HG02623 (cell line): Measurements from ENCODE around the gene ABCF2.

ENCODE experiments used
- ATAC-seq: cut with Tn5 transposase; IDR thresholded peaks from one replicate; pipeline ENCODE4 v1.9.1; 2021; ENCODE audit warnings: moderate library complexity; ENCODE audit not compliant: unreplicated experiment

Gene ABCF2

DNA sequence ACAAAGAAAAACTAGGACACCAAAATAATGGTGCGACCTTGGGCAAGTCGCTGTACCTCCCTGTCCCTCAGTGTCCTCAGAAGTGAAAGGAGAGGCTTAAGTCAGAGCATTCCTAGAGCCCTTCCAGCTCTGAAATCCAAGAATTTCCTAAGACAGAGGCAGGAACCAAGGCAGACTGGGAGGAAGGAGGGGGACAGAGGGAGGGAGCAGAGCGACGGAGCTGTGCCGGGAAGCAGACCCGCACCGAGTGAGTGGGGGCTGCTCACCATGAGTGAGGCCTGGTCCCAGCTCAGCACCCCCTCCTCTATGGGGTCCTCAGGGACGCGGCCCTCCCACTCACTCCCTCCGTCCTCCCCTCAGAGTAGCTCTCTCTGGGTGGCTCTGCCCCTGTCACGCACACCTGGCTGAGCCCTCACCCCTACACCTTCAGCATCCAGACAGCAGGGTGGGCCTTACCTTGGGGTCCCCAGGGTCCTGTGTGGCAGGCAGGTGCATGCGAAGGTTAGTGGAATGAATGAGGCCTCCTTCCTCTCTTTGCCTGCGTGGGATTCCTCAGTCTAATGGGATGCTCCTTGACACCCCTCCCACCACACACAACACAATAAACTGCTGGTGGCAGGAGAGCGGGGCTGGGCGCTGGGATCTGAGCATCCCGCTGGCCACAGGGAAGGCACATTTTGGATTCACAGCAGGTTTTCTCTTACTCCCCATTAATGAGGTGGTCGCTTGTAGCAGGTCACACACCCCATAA, 26.1 kb upstream of the ABCF2 start:
- ATAC-seq: no peak

DNA sequence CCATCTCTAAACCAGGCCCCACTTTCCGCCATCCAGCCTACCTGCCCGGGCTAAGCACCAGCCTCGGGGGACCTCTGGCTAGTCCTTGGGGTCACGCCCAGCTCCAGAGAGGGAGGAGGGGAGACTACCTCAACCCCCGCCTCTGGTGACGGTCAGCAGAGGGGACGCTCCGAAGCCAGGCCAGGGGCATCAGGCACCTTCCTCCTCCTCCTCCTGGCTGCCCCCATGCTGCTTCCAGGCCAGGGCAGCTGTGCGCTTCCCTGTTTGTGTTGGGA, 25.5 kb upstream of the ABCF2 start:
- no peak for ATAC-seq

DNA sequence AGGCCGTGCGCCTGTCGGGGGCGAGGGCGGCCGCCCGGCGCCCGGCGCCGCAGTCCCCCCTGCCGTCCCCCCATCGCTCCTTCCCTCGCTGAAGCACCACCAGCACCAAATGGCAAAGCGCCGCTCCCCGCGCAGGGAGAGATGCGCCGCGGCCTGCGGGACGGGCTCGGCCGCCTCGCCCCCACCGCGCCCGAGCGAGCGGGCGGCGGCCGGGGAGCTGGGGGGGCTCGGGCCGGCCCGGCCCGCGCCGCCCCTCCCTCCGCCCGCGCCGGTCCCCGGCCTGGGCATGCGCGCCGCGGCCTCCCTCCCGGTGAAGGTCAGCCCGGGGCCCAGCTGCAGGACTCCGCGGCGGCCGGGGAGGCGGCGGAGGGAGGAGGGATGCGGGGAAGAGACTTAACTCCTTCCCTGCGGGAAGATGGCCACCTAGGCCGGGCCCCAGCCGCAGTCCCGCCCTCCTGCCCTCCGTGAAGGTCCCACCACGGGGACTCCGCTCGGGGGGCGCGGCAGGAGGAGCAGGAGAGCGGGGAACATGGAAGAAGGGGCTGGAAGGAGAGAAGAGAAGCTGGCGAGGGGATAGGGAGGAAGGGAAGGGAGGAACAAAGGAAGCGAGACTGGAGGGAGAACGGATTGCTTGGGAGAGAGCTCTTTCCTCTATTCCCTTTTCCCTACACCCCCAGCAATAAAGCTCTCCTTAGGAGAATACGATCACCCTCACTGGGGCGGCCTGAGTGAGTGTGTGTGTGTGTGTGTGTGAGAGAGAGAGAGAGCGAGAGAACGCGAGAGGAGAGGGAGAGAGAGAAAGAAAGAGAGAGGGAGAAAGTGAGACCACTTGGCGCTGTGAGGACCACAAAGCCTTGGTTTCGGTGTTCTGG, 24.9 kb upstream of the ABCF2 start:
- ATAC-seq: no peak

DNA sequence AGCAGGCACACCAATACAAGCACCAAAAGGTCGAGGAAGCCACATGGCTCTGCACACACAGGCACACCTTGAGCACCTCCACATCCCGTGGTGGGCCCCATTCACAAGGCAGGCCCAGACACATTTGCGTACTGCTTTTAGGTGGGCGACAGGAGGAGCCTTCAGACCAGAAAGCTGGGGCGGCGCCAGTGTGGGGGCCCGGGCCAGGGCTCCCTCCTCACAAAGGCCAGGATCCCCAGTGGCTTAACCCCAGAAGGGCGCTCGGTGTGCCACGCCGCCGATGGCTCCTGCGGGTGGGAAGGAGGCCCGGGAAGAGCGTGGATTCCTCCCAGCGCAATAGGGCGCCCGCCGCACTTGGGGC, 24.3 kb upstream of the ABCF2 start:
- ATAC-seq: no peak

DNA sequence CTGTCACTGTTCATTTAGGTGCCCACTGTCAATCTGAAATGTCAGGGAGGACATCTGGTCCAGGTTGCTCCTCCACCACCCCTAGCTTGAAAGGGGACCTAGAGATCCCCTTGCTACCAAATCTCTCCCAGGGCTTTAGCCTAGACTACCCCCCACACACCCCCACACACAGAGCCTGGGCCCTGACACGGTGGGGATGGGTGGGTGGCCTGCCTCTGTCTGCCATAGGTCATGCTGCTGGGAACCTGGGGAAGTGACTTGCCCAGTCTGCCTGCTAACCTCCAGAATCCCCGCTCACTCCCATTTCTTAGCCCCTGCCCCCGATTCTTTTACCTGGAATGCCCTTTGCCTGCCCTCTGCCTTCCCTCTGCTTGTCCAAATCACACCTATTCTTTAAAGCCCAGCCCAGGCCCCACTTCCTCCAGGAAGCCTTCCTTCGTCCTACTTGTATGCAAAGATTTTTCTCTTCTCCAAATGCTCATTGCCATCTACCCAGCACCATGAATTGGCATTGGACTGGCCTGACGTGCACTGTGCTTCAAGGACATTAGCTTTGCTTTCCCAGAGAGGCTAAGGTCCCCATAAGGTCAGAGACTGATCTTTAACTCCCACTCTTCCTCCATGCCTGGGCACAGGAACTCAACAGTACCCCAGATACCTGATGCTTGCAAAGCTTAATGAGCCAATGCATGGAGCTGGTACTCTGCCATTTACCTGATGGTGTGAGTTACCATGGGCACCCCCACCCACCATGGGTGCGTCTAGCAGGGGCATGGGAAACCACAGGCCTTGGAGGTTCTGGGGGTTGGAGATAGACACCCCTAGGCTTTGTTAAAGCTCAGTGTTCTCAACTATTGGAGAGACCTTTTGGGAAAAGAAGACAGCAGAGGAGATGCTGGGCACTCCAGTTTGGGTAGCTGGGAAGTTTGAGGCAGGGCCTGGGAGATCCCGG, 23.5 kb upstream of the ABCF2 start:
- ATAC-seq: no peak

DNA sequence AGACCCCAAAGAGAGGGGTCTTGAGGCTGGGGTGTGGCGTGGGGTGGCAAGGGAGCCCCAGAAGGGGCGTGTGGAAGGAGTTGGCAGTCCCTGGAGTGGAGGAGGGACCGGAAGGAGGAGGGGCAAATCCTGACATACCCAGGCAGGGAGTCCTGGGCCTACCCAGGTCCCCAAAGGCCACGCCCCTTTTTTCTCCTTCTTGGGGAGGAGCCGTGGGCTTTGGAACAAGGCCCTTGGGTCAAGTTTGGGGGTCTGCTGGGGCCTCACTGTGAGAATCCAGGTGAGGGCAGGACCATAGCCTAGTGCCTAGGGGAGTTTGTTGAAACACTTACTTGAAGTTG, 22.7 kb upstream of the ABCF2 start:
- ATAC-seq: no peak

DNA sequence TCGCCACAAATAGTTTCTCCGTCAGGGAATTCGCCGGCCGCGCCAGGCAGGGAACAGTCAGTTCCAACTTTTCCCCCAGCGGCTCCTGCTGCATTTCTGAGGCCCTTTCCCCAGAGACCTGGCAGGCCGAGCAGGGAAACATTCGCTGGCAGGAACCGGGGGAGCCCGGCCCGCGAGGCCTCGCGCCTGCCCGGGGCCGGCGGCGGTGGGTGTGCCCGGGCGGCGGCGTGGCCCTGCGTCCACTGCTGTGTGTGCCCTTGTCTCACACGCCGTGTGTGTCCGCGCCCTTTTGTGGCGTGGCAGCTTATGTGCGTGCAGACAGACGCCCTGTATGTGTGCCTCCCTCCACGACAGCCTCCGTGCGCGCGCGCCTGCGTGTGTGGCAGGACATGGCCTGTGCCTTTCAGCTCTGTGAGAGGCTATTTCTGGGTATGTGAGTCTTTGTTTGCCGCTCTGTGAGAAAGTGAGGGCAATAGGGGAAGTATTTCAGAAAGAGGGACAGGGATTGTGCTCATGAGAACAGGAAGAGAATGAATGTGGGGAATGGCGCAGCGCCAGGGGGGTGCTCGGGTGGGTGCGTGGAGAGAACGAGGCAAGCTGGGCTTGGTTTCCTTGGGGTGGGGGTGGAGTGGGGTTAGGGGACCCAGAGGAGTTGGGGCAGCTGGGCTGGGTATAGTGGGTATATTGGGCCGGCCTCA, 22.2 kb upstream of the ABCF2 start:
- no peak for ATAC-seq

DNA sequence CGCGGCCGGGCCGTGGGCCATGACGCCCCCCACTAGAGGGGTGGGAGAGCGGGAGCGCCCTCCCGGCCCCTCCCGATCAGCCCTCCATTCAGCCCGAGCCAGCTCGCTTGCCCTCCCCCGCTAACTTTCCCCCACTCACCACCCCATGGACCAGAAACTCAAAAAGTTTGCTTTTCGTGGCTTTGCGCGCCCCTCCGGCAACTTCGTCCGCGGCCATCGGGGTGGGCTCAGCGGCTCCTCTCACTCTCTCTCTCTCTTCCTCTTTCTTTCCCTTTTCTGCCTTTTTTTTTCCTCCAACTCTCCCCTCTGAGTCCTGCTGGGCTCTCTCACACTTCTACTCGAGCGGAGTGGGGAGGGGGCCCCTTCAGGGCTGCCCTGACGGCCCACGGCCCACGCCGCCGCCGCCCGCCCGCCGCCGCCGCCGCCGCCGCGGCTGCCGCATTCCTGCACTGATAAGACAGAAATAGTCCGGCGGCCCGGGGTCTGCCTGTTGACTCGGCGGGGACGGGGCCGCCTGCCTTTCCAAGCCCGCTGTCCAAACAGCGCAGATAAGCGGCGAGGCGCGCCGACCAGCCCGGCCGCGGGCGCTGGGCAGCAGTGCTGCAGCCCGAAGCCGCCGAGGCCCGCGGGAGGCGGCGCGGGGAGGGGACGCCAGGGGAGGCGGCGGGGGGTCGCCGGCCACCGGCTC, 21.5 kb upstream of the ABCF2 start, which contains the start of gene SMARCD3:
Gene SMARCD3 (minus strand): TSS at position 349 of the 688 bp plus-strand sequence. CDS start 132 bp downstream, at position 217.
- no peak for ATAC-seq

DNA sequence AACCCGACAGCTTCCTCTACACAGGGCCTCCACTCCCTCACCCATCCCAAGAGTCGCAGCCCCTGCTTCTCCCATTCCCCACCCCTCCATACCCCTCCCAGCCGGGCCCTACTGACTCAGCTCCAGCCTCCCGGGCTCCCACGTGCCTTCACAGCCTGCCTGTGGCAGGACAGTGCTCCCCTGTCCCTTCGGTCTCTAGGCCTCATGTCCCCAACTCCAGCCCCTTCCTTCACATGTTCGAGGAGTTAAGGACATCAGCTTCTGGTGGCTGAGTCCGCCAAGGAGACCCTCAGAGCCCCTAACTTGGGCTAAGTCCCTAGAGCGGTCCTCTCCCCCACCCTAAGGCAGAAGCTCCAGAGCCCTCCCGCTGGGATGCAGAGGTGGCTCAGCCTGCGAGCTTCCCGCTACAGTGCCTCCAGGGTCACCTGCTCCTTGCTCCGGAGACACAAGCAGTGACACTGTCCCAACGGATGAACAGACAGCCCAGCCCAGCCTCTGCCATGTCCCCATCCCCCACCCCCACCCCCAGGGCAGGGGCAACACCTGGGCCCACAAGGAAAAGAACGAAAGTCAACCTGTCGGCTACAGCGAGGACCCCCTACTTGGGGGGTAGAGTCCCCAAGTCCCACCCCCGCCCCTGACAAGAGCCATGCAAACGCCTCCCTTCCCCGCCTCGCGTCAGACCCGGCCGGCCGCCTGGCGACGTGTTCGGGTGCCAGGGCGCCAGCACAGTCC, 20.8 kb upstream of the ABCF2 start:
- no peak for ATAC-seq

DNA sequence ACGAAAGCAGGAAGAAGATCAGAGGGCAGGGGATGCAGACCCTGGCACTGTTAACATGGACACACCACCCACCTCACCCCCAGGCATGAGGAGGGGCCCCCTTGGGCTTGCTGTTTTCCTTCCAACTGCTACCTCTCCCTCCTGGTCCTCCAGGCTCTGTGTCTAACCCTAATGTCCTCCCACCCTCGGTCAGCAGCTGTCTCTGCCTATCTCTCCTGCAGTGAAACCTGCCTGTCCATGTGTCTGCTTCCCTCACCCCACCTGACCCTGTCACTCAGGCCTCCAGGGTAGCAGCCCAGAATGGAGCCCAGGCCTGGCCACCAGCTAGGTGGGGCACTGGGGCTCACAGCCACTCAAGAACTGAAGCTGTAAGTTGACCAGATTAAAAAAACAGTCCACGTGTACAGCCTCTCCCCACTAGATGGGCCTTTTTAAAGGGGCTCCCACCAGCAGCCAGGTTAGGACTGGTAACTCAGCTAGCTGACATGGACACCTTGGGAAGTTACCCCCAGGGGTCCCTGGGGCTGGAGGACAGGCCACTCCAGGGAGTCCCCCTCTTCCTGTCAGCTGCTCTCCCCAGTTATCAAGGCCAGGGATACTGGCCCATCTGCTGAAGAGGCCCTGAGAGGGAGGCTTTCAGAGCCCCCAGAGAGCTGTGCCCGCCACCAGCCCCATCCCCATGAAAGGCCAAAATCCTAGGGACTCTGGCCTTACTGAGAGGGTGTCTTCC, 20.0 kb upstream of the ABCF2 start:
- ATAC-seq: no peak

DNA sequence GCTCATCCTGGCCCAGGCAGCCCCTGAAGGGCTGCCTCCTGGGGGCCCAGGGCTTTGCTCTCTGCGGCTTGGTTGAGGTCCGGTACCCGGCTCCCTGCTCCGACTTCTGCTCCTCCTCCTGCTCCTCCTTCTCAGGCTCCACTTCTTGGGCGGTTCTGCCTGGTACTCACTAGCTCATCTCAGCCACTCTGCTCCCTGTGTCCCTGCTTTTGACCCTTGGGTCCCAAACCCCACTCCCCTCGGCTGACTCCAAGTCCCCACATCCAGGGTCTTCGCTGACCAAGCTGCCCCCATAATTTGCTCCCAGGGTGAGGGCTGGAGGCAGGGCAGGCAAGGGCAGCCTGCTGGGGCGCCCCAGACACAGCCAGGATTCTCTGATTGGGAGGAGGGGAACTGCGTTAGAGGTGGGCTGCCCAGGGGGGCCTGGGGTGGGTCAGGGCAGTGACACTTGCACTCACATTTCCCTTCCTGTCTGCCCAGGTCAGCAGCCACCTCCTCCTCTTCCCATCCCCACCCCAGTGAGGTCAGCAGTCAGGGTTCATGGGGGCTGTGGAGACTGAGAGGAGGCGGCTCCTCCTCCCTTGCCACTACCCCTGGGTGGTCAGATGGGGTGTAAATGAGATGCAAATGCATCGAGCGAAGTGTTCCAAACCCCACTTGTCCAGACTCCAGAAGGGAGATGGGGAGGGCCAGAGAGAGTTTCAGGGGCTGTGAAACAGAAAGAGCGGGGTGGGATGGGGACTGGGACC, 19.3 kb upstream of the ABCF2 start:
- no peak for ATAC-seq

DNA sequence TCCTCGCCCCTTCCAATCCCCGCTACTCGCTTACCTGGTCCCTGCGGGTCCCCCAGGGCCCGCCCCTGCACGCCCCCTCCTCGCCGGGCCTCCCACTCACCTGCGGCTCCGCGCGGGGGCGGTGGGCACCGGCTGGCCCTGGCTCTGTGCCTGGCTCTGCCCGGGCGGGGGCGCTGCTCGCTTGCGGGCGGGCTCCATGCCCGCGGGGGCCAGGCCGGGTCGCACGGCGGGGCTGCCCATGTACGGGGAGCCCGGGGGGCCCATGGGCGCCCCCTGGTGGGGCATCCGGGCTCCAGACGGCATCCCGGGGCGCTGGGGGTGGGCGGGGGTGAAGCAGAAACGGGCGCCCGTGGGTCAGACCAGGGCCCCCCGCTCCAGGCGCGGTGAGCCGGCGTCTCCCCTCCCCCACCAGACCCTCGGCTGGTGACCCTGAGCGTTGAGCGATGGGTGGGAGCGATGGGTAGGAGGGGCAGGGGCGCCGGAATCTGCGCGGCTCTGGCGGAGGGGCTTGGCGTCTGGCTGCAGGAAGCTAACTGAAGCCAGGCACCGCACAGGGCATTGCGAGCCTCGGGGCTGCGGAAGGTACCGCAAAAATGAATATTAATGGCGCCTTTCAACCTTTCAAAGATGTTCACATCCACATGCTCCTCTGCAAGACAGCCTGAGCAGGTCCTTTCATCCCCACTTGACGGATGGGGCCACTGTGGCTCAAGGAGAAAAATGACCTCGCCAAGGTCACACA, 18.5 kb upstream of the ABCF2 start:
- ATAC-seq: no peak

DNA sequence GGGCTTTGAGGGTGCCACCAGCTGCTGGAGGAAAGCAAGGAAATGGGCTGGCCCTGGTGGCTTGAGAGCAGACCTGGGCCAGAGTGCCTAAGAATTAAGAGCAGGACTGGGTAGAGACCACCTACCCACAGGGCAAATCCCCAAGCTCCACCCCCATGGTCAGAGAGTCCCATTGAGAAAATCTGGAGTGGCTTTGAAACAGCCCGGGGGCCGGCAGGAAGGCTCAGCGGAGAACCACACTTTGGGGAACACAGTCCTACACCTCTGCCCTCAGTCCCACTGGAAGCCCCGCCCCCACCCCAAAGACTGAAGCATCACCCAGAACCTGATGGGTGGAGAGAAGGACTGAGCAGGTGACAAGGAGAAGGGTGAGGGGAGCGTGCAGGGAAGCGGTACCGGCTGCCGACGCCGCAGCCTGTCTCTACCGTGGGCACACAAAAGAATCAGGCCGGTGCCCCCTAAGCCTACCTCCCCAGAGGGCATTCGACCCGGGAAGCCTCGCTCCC, 17.9 kb upstream of the ABCF2 start:
- ATAC-seq: no peak

DNA sequence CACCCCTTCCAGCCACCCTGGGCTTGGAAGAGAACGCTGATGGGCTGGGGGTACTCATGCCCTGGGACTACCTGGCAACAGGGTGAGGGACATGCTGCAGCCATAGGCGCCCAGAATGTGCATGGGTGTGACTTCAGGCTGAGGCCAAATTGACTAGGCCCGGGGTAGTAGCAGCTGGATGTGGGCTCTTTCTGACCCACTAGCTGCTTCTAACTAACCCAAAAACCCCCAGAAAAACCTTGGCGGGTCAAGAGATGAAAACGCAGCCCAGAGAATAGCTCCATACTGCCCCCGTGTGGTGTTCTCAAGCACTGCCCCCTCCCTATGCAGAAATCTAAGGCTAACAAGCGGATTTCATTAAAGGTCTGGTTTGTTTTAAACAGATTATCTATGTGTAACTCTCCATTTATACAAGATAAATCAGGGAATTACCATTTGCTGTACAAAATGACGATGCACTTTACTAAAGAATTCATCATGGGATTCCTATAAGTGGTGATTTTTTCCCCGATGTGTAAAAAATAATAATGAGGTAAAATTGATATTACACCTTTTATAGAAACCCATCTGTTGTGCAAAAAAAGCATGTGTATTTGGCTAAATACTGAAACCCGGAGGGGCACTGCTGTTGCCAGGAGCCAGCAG, 17.3 kb upstream of the ABCF2 start:
- ATAC-seq: no peak

DNA sequence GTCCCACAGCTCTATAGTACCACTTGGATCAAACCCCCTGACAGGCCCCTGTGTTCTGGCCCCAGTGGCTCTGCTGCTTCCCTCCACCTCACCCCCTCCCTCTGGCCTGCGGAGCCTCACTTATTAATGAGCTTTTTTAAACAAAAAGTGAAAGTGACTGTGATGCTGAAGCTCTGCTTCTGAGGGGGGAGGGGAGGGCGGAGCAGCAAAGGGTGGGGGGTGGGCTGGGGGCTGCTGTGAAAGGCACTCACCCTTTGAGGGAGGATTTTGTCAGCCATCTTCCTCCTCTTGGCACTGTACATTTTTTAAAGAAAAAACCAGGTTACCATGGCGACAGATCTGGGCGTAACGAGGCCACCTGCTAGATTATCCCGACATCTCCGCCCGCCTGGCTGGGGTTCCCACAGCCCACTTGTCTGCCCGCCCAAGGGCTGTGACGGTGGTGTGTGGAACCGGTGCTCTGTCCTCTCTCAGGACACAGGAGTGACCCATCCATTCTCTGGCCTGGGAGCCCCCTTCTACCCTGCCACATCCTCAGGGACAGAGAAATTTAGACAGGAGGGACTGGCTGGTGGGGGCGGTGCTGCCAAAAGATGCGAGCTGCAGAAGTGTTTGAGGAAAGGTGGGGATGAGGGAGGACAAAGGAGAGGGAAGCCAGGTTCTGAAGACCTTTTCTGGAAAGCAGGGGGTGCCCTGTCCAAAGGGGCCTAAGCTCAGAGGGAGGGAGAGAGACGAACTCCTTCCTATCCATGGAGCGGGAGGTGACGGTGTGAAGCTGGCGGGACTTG, 16.6 kb upstream of the ABCF2 start:
- no peak for ATAC-seq

DNA sequence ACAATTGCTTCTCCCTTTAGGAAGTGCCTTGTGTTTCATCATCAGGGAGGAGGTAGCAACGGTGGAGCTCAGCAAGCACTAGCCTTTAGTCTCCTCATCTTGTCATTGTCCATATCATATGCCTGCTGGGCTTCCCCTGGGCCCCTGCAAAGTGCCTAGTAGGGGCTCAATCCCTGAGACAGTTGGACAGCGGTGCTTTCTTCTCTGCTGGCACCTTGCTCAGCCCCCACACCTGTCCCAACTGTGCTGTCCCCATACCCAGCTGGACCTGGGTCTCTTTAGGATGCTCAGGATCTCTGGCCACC, 16.0 kb upstream of the ABCF2 start:
- ATAC-seq: no peak
